Measurements from ENCODE around the gene CNKSR3. TPM values are rescaled to one million over a fixed set of nuclear protein-coding genes. Genes with fewer than 3 reads are reported as not detected.

Gene CNKSR3
- total and polyA plus RNA-seq, 2 experiments from 2014 or later = 22.4 to 23.9 TPM

- 83% methylated on average over 6 of the region's 6 CpGs for WGBS (ENCODE audit: low lambda C conversion rate, missing lambda C conversion rate)
- H3K79me2 ChIP-seq = no peaks in the 10 kb centered on the region
- no peaks in the 10 kb centered on the region for H3K27me3 ChIP-seq
- no peaks in the 10 kb centered on the region for H4K20me1 ChIP-seq (ENCODE audit: insufficient read depth, poor library complexity, severe bottlenecking)
- H2AFZ ChIP-seq = no peak overlapping the region
- DNase-seq (ENCODE audit: low spot score) = no peak
- TF ChIP-seq EZH2phosphoT487 (IDR thresholded peaks at IDR 0.05; ENCODE audit: low read depth, severe bottlenecking, unreplicated experiment) = no peak
- no peak for TF ChIP-seq EZH2 (IDR thresholded peaks at IDR 0.05; ENCODE audit: borderline replicate concordance)
- TF ChIP-seq, protein P1, sequence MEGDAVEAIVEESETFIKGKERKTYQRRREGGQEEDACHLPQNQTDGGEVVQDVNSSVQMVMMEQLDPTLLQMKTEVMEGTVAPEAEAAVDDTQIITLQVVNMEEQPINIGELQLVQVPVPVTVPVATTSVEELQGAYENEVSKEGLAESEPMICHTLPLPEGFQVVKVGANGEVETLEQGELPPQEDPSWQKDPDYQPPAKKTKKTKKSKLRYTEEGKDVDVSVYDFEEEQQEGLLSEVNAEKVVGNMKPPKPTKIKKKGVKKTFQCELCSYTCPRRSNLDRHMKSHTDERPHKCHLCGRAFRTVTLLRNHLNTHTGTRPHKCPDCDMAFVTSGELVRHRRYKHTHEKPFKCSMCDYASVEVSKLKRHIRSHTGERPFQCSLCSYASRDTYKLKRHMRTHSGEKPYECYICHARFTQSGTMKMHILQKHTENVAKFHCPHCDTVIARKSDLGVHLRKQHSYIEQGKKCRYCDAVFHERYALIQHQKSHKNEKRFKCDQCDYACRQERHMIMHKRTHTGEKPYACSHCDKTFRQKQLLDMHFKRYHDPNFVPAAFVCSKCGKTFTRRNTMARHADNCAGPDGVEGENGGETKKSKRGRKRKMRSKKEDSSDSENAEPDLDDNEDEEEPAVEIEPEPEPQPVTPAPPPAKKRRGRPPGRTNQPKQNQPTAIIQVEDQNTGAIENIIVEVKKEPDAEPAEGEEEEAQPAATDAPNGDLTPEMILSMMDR (IDR thresholded peaks at IDR 0.05; ENCODE audit: poor library complexity) = no peak
- no peaks in the 10 kb centered on the region for H3K9me3 ChIP-seq (ENCODE audit: low read depth)
- no peak overlapping the region for H3K4me3 ChIP-seq
- H3K27ac ChIP-seq = no peak overlapping the region
- no peaks in the 10 kb centered on the region for H3K9me2 ChIP-seq (replicated peaks; ENCODE audit: insufficient read depth)
- H3K4me2 ChIP-seq = no peak overlapping the region
- H3K4me1 ChIP-seq (ENCODE audit: insufficient read depth) = no peaks in the 10 kb centered on the region
- H3K36me3 ChIP-seq (replicated peaks; ENCODE audit: insufficient read depth, low read depth) = no peaks in the 10 kb centered on the region
These were observed 38.7 kb upstream of the CNKSR3 start for GRCh38 chr6:154549179-154549578.

DNA sequence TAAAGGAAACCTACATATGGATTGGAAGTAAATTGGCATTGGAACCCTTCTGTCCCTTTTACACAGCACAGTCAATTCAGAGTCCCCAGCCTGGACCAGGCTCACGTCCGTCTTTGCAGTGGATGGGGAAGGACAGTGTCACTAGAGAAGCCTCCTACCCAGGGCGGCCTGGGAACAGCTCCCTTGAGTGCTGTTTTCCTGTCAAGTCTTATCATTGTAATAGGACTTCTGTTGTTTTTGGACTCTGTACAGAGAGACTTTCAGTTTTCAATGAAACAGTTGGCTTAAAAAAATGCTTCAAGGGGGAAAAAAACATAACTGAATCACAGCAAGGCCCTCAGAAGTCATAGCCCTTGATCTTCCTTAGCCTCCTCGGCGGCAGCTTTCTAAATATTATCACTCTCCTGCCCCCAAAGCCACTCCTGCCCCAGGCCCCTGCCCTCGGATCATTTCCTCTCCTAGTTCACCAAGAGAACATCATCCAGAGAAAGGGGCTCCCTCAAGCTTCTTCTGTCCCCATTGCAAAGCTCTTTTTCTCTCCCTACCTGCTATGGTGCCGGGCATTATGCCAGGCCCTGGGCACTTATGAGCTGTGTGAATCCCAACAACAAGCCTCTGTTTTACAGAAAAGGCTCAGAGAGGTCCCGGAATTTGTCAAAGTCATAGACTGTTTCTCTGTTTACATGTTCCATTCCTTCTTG lies 37.8 kb upstream of the CNKSR3 start:
- Histone ChIP-seq H3K9me3 (ENCODE audit: low read depth) (no peaks in the 10 kb centered on the region), H2AFZ (no peak overlapping the region), H3K36me3 (replicated peaks; ENCODE audit: insufficient read depth, low read depth) (no peaks in the 10 kb centered on the region), H3K9me2 (replicated peaks; ENCODE audit: insufficient read depth) (no peaks in the 10 kb centered on the region), H4K20me1 (ENCODE audit: insufficient read depth, poor library complexity, severe bottlenecking) (no peaks in the 10 kb centered on the region), H3K79me2 (no peaks in the 10 kb centered on the region), H3K4me3 (no peak overlapping the region), H3K4me1 (ENCODE audit: insufficient read depth) (no peaks in the 10 kb centered on the region), H3K27ac (no peak overlapping the region), H3K27me3 (no peaks in the 10 kb centered on the region), H3K4me2 (no peak overlapping the region)
- no peak for DNase-seq (ENCODE audit: low spot score)
- WGBS (ENCODE audit: low lambda C conversion rate, missing lambda C conversion rate) = 62% methylated on average over 8 of the region's 8 CpGs
- TF ChIP-seq EZH2phosphoT487 (IDR thresholded peaks at IDR 0.05; ENCODE audit: low read depth, severe bottlenecking, unreplicated experiment) (no peak), EZH2 (IDR thresholded peaks at IDR 0.05; ENCODE audit: borderline replicate concordance) (no peak)
- TF ChIP-seq, protein P1 (IDR thresholded peaks at IDR 0.05; ENCODE audit: poor library complexity) = no peak

GRCh38 chr6:154543628-154544027 lies 33.1 kb upstream of the CNKSR3 start:
- no peak overlapping the region for H3K4me3 ChIP-seq
- no peaks in the 10 kb centered on the region for H3K36me3 ChIP-seq (replicated peaks; ENCODE audit: insufficient read depth, low read depth)
- no peaks in the 10 kb centered on the region for H3K27me3 ChIP-seq
- no peak overlapping the region for H3K4me2 ChIP-seq
- H2AFZ ChIP-seq = no peak overlapping the region
- no peaks in the 10 kb centered on the region for H4K20me1 ChIP-seq (ENCODE audit: insufficient read depth, poor library complexity, severe bottlenecking)
- peaks cover 8% of the 10 kb centered on the region for H3K4me1 ChIP-seq (ENCODE audit: insufficient read depth)
- H3K79me2 ChIP-seq = no peaks in the 10 kb centered on the region
- H3K9me2 ChIP-seq (replicated peaks; ENCODE audit: insufficient read depth) = no peaks in the 10 kb centered on the region
- H3K27ac ChIP-seq = no peak overlapping the region
- DNase-seq (ENCODE audit: low spot score) = no peak
- H3K9me3 ChIP-seq (ENCODE audit: low read depth) = no peaks in the 10 kb centered on the region
- 89% methylated on average over 5 of the region's 5 CpGs for WGBS (ENCODE audit: low lambda C conversion rate, missing lambda C conversion rate)
- no peak for TF ChIP-seq EZH2 (IDR thresholded peaks at IDR 0.05; ENCODE audit: borderline replicate concordance)
- TF ChIP-seq, protein P1 (IDR thresholded peaks at IDR 0.05; ENCODE audit: poor library complexity) = no peak
- TF ChIP-seq EZH2phosphoT487 (IDR thresholded peaks at IDR 0.05; ENCODE audit: low read depth, severe bottlenecking, unreplicated experiment) = no peak

Measured in hepatocyte (in vitro differentiated cells).